AG10803 (cell line): ENCODE results near the gene ERG.

Source experiments
- DNase-seq: peaks from one replicate; pipeline ENCODE4 v3.0.0; 2010; ENCODE audit warnings: low read depth
- H3K4me3 ChIP-seq: 2 replicates; pipeline ENCODE4 v1.5.1; 2011; ENCODE audit warnings: mild to moderate bottlenecking, low read length, control low read depth
- CTCF ChIP-seq: conservative IDR thresholded peaks from 2 replicates; pipeline ENCODE4 v1.5.1; 2011; ENCODE audit warnings: mild to moderate bottlenecking, low read length, control low read depth, inconsistent platforms

ERG gene

GRCh38 chr21:38358666-38359065 is 139.6 kb downstream of the ERG start:
- DNase-seq = no peak
- no peak overlapping the region for H3K4me3 ChIP-seq
- TF ChIP-seq CTCF = no peak

DNA sequence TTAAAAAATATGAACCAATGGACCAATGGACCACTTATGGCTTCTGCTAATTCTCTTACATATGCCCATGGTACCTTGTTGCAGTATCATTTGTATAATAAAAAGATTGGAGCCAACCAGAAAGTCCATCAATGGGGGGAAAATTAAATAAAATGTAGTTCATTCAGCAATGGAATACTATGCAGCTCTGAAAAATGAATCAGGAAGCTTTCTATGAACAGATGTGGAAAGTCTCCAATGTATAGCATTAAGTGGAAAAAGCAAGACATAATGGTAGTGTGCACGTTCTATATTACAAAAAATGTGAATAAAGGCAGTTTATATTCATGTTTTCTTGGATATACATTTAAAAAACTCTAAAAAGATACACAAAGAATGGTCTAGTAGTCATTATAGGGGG is 140.2 kb downstream of the ERG start:
- H3K4me3 ChIP-seq = no peak overlapping the region
- no peak for TF ChIP-seq CTCF
- DNase-seq = no peak

GRCh38 chr21:38356883-38357625 is 141.2 kb downstream of the ERG start:
- no peak overlapping the region for H3K4me3 ChIP-seq
- no peak for DNase-seq
- no peak for TF ChIP-seq CTCF

GRCh38 chr21:38355992-38356781 is 142.1 kb downstream of the ERG start:
- peak; percentile 99 for TF ChIP-seq CTCF
- H3K4me3 ChIP-seq = no peak overlapping the region
- DNase-seq = peak; percentile 66

DNA sequence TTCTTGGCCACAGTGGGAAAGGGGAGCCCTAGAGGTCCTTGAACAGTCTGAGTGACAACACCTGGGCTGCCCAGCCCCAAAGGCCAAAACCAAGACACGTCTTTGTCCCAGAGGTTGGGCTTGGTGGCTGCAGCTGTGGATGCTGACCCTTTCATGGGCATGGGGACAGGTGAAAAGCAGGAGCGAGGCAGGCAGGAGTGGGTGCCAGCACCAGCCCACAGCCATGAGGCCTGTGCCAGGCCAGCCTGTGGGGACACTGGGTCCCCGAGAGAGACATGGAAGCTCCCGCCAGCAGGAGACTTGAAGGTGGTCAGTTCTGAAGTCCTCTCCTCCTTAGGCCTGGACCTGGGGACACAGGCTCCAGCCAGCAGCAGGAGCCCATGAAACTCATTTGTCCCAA is 142.9 kb downstream of the ERG start:
- no peak for DNase-seq
- TF ChIP-seq CTCF = no peak
- no peak overlapping the region for H3K4me3 ChIP-seq

DNA sequence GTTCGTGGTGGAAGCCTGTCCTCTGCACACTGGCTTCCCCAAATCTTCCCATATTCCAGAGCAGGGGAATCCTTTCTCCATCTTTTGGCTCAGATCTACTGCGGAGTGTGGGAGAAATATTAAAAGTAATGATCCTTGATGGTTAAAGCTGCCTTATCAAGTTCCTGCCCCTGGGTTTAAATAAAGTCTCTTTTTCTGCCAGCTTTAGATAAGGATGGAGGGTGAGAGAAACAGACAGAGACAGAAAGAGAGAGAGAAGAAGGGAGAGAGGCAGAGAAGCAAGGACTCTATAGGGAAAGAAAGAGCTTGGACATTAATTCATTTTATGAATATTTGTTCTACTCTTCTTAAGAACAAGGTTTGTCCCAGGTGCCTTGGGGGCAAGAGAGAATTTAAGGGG is 143.5 kb downstream of the ERG start:
- no peak overlapping the region for H3K4me3 ChIP-seq
- TF ChIP-seq CTCF = no peak
- no peak for DNase-seq

- TF ChIP-seq CTCF = no peak
- no peak overlapping the region for H3K4me3 ChIP-seq
- no peak for DNase-seq
Observed at GRCh38 chr21:38354231-38354630, 144.0 kb downstream of the ERG start.
